ENCODE data around the gene SRP54.

- TF ChIP-seq CTCF (IDR thresholded peaks at IDR 0.05) (no peak), POLR2A (IDR thresholded peaks at IDR 0.05) (no peak)
These were observed 95.3 kb downstream of the SRP54 start for GRCh38 chr14:35078082-35078481.

Data from adrenal gland (tissue), 5 donors.